GM12878 (cell line): ENCODE measurements around the gene NEK1.

Experiments used
- CHD4 ChIP-seq: fragments of 200-600 bp; sonication (generic); IDR thresholded peaks from 2 replicates; pipeline ENCODE4 v1.6.1; 2016; ENCODE audit warnings: mild to moderate bottlenecking
- CTCF ChIP-seq, 3 experiments: IDR thresholded peaks in 2 of 3; conservative IDR thresholded peaks in 1 of 3; 2 replicates each; pipeline ENCODE4 v1.5.1; 2011; ENCODE audit warnings: low read depth in 3 of 3, low read length in 3 of 3, mild to moderate bottlenecking in 3 of 3, control low read depth in 2 of 3, moderate library complexity in 2 of 3, inconsistent platforms in 1 of 3, mixed read lengths in 1 of 3; ENCODE audit not compliant: control insufficient read depth in 2 of 3, insufficient read depth in 1 of 3; ENCODE audit errors: extremely low read depth in 1 of 3
- IKZF2 ChIP-seq, 2 experiments: fragments of 450-650 bp; IDR thresholded peaks; 2 replicates each; pipeline ENCODE4 v1.6.1; 2017; ENCODE audit warnings: mild to moderate bottlenecking in 2 of 2, moderate library complexity in 2 of 2
- POLR2A ChIP-seq: IDR thresholded peaks from 2 replicates; pipeline ENCODE4 v1.6.1; 2011; ENCODE audit warnings: low read depth, mild to moderate bottlenecking, low read length
- POLR2AphosphoS5 ChIP-seq: IDR thresholded peaks from 2 replicates; pipeline ENCODE4 v1.6.1; 2011; ENCODE audit warnings: mild to moderate bottlenecking, low read length, inconsistent platforms
- REST ChIP-seq: IDR thresholded peaks from 2 replicates; pipeline ENCODE4 v1.6.1; 2012; ENCODE audit warnings: mild to moderate bottlenecking, low read depth, low read length
- SRF ChIP-seq, 2 experiments: IDR thresholded peaks; 2 replicates each; pipeline ENCODE4 v1.6.1; 2011; ENCODE audit warnings: low read depth in 2 of 2, low read length in 2 of 2, mild to moderate bottlenecking in 1 of 2, moderate library complexity in 1 of 2
- TAF1 ChIP-seq: IDR thresholded peaks from 2 replicates; pipeline ENCODE4 v1.6.1; 2011; ENCODE audit warnings: mild to moderate bottlenecking, low read depth, low read length, borderline replicate concordance
- TCF12 ChIP-seq: IDR thresholded peaks from 2 replicates; pipeline ENCODE4 v1.6.1; 2011; ENCODE audit warnings: low read depth, mild to moderate bottlenecking, low read length
- ZBTB33 ChIP-seq: fragments of 450-650 bp; IDR thresholded peaks from 2 replicates; pipeline ENCODE4 v1.6.1; 2017; ENCODE audit warnings: mild to moderate bottlenecking
- TF ChIP-seq, protein P1 (sequence below): IDR thresholded peaks from 2 replicates; pipeline ENCODE4 v1.6.1; 2011; ENCODE audit warnings: low read depth, low read length, improper control_type of control experiment, borderline replicate concordance
- TF ChIP-seq, protein P2 (sequence below): IDR thresholded peaks from 2 replicates; pipeline ENCODE4 v1.6.1; 2012; ENCODE audit warnings: low read length, inconsistent platforms

DNA sequence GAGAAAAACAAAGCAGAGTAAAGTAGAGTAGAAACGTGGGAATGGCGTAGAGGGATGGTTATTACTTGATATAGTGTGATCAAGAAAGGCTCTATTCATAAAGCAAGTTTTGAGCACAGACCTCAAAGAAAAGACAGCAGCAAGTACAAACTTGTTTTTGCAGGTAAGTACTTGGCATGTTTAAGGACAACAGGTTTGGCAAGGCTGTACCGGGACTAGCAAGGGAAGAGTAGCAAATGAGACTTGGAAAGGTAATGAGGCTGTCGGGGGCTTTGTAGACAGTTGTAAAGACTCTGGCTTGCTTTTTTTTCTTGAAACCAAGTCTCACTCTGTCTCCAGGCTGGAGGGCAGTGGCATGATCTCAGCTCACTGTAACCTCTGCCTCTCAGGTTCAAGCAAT is 40.9 kb downstream of the NEK1 start:
- TF ChIP-seq CTCF (IDR thresholded peaks at IDR 0.05 in 2 of 3, conservative IDR thresholded peaks at IDR 0.05 in 1 of 3; ENCODE audit: control insufficient read depth in 2 of 3, extremely low read depth in 1 of 3, insufficient read depth in 1 of 3, low read depth in 3 of 3, low read length in 3 of 3) (no peak), POLR2A (no peak), CHD4 (no peak), ZBTB33 (no peak), POLR2AphosphoS5 (no peak), TCF12 (no peak), IKZF2 (IDR thresholded peaks at IDR 0.05) (no peak), REST (no peak), SRF (IDR thresholded peaks at IDR 0.05; ENCODE audit: low read depth in 2 of 2, low read length in 2 of 2) (no peak), TAF1 (no peak)
- TF ChIP-seq, protein P1, sequence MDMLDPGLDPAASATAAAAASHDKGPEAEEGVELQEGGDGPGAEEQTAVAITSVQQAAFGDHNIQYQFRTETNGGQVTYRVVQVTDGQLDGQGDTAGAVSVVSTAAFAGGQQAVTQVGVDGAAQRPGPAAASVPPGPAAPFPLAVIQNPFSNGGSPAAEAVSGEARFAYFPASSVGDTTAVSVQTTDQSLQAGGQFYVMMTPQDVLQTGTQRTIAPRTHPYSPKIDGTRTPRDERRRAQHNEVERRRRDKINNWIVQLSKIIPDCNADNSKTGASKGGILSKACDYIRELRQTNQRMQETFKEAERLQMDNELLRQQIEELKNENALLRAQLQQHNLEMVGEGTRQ = no peak
- TF ChIP-seq, protein P2, sequence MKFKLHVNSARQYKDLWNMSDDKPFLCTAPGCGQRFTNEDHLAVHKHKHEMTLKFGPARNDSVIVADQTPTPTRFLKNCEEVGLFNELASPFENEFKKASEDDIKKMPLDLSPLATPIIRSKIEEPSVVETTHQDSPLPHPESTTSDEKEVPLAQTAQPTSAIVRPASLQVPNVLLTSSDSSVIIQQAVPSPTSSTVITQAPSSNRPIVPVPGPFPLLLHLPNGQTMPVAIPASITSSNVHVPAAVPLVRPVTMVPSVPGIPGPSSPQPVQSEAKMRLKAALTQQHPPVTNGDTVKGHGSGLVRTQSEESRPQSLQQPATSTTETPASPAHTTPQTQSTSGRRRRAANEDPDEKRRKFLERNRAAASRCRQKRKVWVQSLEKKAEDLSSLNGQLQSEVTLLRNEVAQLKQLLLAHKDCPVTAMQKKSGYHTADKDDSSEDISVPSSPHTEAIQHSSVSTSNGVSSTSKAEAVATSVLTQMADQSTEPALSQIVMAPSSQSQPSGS = no peak
